Dermis lymphatic vessel endothelial cell (primary cell): ENCODE data around the gene IDI2. TPM values are rescaled to one million over a fixed set of nuclear protein-coding genes. Genes with fewer than 3 reads are reported as not detected.

Experiments
- total RNA-seq: library from RNA; depleted of rRNA; stranded (reverse); fragments of >200 nt; gene quantifications from 2 replicates; pipeline ENCODE4 v1.2.1, GENCODE V29; 2014

IDI2 gene
- not detected in 2 replicates for total RNA-seq

GRCh38 chr10:1025683-1026082 is at the start of gene IDI2:
Gene IDI2 (minus strand): TSS chr10:1025859. CDS start chr10:1024723, 1,136 bp downstream.

GRCh38 chr10:1056326-1057105 is 30.9 kb upstream of the IDI2 start, which contains the start of gene WDR37:
Gene WDR37 (plus strand): TSS chr10:1056385. CDS start chr10:1072156, 15,771 bp downstream.

GRCh38 chr10:1048732-1049424 is 23.2 kb upstream of the IDI2 start, which contains the start of gene IDI1:
Gene IDI1 (minus strand): TSS chr10:1049119. CDS start chr10:1049003, 116 bp downstream.

GRCh38 chr10:987870-988666 is 37.6 kb downstream of the IDI2 start, which contains the start of gene GTPBP4:
Gene GTPBP4 (plus strand): TSS chr10:988434. CDS start chr10:988480, 46 bp downstream.

Other genes with a start within 250 kb of the IDI2 start
- gene LARP4B, start 94.2 kb downstream of the IDI2 start, total RNA-seq: 24.9 and 25.5 TPM in 2 replicates
- gene GTPBP4, start 37.4 kb downstream of the IDI2 start, total RNA-seq: 19.5 and 30.3 TPM in 2 replicates
- gene IDI1, start 23.3 kb upstream of the IDI2 start, total RNA-seq: 39.8 and 43.3 TPM in 2 replicates
- gene WDR37, start 30.5 kb upstream of the IDI2 start, total RNA-seq: 14.3 and 17.9 TPM in 2 replicates